Lower leg skin (tissue), 4 donors: ENCODE measurements around the gene RBM44. TPM values are rescaled to one million over a fixed set of nuclear protein-coding genes. Genes with fewer than 3 reads are reported as not detected.

Experiments
- DNase-seq, 2 donors: peaks; one replicate each; pipeline ENCODE4 v3.0.0-alpha.2; 2019; ENCODE audit warnings: low spot score in 2 of 2
- H3K4me3 ChIP-seq: fragments of 200-600 bp; sonication (generic); 2 replicates; pipeline ENCODE4 v1.5.1; 2017; ENCODE audit warnings: mild to moderate bottlenecking, low read depth; ENCODE audit not compliant: poor library complexity, severe bottlenecking
- CTCF ChIP-seq, 3 donors: fragments of 450-650 bp; IDR thresholded peaks; one replicate each; pipeline ENCODE4 v1.5.1; 2016; ENCODE audit warnings: antibody characterized with exemption in 3 of 3, mild to moderate bottlenecking in 3 of 3, moderate library complexity in 2 of 3
- POLR2A ChIP-seq, 2 donors: fragments of 450-650 bp; IDR thresholded peaks; one replicate each; pipeline ENCODE4 v1.6.1; 2016 to 2017; ENCODE audit warnings: antibody characterized with exemption in 2 of 2, mild to moderate bottlenecking in 1 of 2, moderate library complexity in 1 of 2
- WGBS, 2 donors: methylation state at CpG; one replicate each; pipeline ENCODE4 v1.1.5; 2018; 5-methylcytosine and 5-hydroxymethylcytosine counted together
- intact Hi-C: fragments of 100-400 bp; cut with DNase I; formaldehyde crosslinking; loops from one replicate; pipeline ENCODE4 v1.15.0; 2023; ENCODE audit warnings: low total_unique reads
- total RNA-seq, 4 donors: library from RNA; depleted of rRNA; stranded (reverse); fragments of >200 nt; gene quantifications; one replicate each; pipeline ENCODE4 v1.1.0, GENCODE V29; 2016

Gene RBM44
- total RNA-seq, 4 donors from 2014 or later, result 0.12 to 0.38 (median 0.23) TPM

GRCh38 chr2:237863689-237864443, 65.3 kb downstream of the RBM44 start:
- DNase-seq, result no peak
- H3K4me3 ChIP-seq, result no peak overlapping the region
- no peak for TF ChIP-seq POLR2A (IDR thresholded peaks at IDR 0.05)
- TF ChIP-seq CTCF (IDR thresholded peaks at IDR 0.05), result no peak
- whole genome bisulfite sequencing, 2 donors, result 89 to 90% methylated on average over 21 to 22 of the region's 22 CpGs
- intact Hi-C loops, result loop anchor here (10.0 kb wide), 1 partner anchor 401 kb away; no protein-coding TSS in a partner anchor

- TF ChIP-seq POLR2A (IDR thresholded peaks at IDR 0.05) (no peak), CTCF (IDR thresholded peaks at IDR 0.05) (no peak)
- WGBS, 2 donors, result 82 to 88% methylated on average over 10 of the region's 10 CpGs
- H3K4me3 ChIP-seq, result no peak overlapping the region
- no peak for DNase-seq
- intact Hi-C loops, result loop anchor here (10.0 kb wide), 1 partner anchor 400 kb away; no protein-coding TSS in a partner anchor
Measured at GRCh38 chr2:237864444-237864931, 65.9 kb downstream of the RBM44 start.

- no peak for TF ChIP-seq CTCF (IDR thresholded peaks at IDR 0.05)
- TF ChIP-seq POLR2A (IDR thresholded peaks at IDR 0.05), result no peak
- intact Hi-C loops, result loop anchor here (10.0 kb wide), 1 partner anchor 400 kb away; no protein-coding TSS in a partner anchor
- H3K4me3 ChIP-seq, result no peak overlapping the region
- 57 to 66% methylated on average over 9 of the region's 9 CpGs for WGBS, 2 donors
- peak in 1 of 2 donors; percentile 82 for DNase-seq
Measured at GRCh38 chr2:237864940-237865622, 66.5 kb downstream of the RBM44 start.

- H3K4me3 ChIP-seq, result no peak overlapping the region
- intact Hi-C loops, result loop anchor here (10.0 kb wide), 1 partner anchor 399 kb away; no protein-coding TSS in a partner anchor
- 80 to 89% methylated on average over 7 of the region's 7 CpGs for WGBS, 2 donors
- DNase-seq, result no peak
- TF ChIP-seq POLR2A (IDR thresholded peaks at IDR 0.05) (no peak), CTCF (IDR thresholded peaks at IDR 0.05) (no peak)
Measured at GRCh38 chr2:237865623-237866041, 67.1 kb downstream of the RBM44 start.

- TF ChIP-seq POLR2A (IDR thresholded peaks at IDR 0.05), result no peak
- TF ChIP-seq CTCF (IDR thresholded peaks at IDR 0.05), result no peak
- peak in 1 of 2 donors; percentile 56 for DNase-seq
- WGBS, 2 donors, result 78 to 79% methylated on average over 13 of the region's 13 CpGs
- intact Hi-C loops, result loop anchor here (10.0 kb wide), 1 partner anchor 399 kb away; no protein-coding TSS in a partner anchor
- H3K4me3 ChIP-seq, result no peak overlapping the region
Measured at GRCh38 chr2:237866101-237866621, 67.6 kb downstream of the RBM44 start.
